GM12801 (cell line): ENCODE data around the gene ST6GALNAC1.

ENCODE experiments used
- CTCF ChIP-seq: IDR thresholded peaks from one replicate; pipeline ENCODE4 v1.5.1; 2011; ENCODE audit warnings: control low read depth; ENCODE audit not compliant: insufficient read length; ENCODE audit errors: extremely low read depth

Gene ST6GALNAC1

GRCh38 chr17:76667786-76668453 lies 24.4 kb upstream of the ST6GALNAC1 start:
- TF ChIP-seq CTCF: no peak

GRCh38 chr17:76667491-76667755 lies 23.9 kb upstream of the ST6GALNAC1 start:
- no peak for TF ChIP-seq CTCF

GRCh38 chr17:76660656-76661042 lies 17.1 kb upstream of the ST6GALNAC1 start:
- TF ChIP-seq CTCF: no peak

- no peak for TF ChIP-seq CTCF
These were observed 16.5 kb upstream of the ST6GALNAC1 start for GRCh38 chr17:76659928-76660655.

- no peak for TF ChIP-seq CTCF
These were observed 14.7 kb upstream of the ST6GALNAC1 start for GRCh38 chr17:76658242-76658662.

- no peak for TF ChIP-seq CTCF
These were observed 14.1 kb upstream of the ST6GALNAC1 start for GRCh38 chr17:76657505-76658241.

GRCh38 chr17:76654408-76654807 lies 10.9 kb upstream of the ST6GALNAC1 start:
- TF ChIP-seq CTCF: no peak
